Gastrocnemius medialis (tissue), 4 donors: ENCODE data around the gene ADARB2.

Source experiments
- CTCF ChIP-seq, 5 experiments: fragments of 450-650 bp in 3 of 5; fragments of 200-600 bp in 2 of 5; sonication (generic) in 2 of 5; IDR thresholded peaks in 4 of 5; conservative IDR thresholded peaks in 1 of 5; 1 replicate in 4 of 5; 2 replicates in 1 of 5; pipeline ENCODE4 v1.5.1; 2016 to 2019; ENCODE audit warnings: antibody characterized with exemption in 5 of 5, mild to moderate bottlenecking in 3 of 5, moderate library complexity in 3 of 5
- POLR2A ChIP-seq, 2 donors: fragments of 450-650 bp; IDR thresholded peaks; one replicate each; pipeline ENCODE4 v1.6.1; 2017; ENCODE audit warnings: antibody characterized with exemption in 2 of 2, mild to moderate bottlenecking in 2 of 2, moderate library complexity in 2 of 2

- TF ChIP-seq CTCF (IDR thresholded peaks at IDR 0.05 in 4 of 5, conservative IDR thresholded peaks at IDR 0.05 in 1 of 5) = no peak
- TF ChIP-seq POLR2A (IDR thresholded peaks at IDR 0.05) = no peak
Observed at GRCh38 chr10:1462994-1463633, 274.2 kb downstream of the ADARB2 start.
